GM19397 (cell line): ENCODE data around the gene ERBB4.
"Not testable (repeated sequence)": the region's sequence is repeated elsewhere in the genome, so short reads cannot be mapped to it uniquely, and the experiment has no call there.

ENCODE experiments used
- ATAC-seq: cut with Tn5 transposase; IDR thresholded peaks from one replicate; pipeline ENCODE4 v1.9.1; 2021; ENCODE audit warnings: mild to moderate bottlenecking, moderate library complexity; ENCODE audit not compliant: unreplicated experiment

Gene ERBB4

DNA sequence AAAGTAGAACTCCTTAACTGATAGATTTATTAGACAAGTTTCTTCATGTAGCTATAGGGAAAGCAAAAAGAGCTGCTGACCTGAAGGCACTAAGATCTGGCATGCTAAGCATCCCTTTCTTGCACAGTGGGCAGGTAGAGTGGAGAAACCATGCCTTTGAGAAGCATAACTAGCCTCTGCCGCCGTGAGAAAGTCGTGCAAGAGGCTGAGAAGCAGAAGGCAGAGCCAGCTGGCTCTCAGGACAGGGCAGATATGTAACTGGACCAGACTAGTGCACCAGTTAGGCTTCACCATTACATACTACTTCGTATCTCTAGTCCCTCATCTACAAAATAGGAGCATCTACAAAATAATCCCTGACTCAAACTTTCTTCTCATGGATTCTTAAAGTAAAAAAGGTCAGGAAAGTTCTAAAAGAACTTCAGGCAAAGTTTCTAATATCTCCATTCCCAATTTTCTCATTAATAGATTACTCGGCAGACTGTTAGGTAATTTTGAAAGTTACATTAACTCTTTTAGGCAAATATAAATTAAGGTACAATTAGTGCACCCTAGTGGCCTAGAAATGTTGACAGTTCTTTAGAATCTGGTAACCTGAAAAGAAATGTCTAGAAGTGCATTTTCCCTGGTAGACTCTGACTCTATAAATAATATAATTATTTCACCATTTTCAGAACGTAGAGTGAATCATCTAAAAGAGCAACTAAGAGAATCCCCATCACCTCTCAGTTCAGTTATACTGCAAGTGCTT is 10.3 kb downstream of the ERBB4 start:
- no peak for ATAC-seq

DNA sequence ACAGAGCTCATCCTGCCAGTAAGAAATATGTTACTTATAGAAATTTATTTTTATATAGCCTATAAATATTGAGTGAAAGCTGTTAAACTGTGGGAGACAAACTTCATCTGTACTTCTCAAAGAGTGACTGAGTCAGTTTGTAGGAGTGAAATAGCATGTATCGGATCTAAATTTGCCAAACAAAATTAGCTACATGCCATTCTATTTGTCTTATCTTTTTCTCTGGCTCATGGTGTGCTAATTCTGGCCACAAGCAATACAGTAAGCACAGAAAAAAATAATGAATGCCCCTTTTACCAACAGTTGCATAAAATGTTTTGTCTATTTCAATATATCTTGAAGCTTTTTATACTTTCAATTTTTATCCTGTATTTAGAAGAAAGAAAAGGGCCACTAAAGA is 12.5 kb downstream of the ERBB4 start:
- ATAC-seq = no peak

DNA sequence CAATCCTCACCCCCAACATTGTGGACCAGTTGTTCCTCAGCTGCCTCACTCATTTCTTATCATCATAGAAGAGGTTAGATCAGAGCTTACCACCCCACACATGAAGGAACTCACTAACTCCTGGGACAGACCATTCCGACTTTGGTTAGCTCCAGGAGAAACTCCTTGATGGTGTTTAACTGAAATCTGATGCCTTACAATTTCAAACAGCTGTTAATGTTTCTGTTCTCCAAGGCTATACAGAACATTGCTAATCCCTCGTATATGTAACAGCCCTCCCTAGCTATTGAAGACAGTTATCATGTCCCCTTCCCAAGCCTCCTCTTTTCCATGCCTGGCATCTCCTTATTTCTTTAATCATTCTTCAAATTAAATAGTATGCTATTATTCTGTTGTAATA is 14.8 kb downstream of the ERBB4 start:
- ATAC-seq = no peak

DNA sequence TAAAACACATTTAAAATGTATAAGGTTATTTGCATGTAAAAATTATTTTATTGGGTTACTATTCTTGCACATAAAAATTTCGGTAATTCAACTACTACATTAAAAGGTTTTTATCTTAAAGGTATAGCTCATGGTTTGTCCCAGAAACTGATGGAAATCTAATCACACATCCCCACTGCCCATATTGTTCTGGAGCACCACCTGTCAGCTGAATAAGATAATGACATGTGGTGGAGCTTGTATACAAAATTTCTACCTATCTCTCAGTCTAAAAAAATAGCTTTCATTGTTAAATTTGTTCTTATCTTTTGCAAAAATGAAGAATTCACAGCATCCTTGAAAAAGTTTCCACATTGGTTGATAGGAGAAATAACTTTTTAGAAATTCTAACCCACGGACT is 18.3 kb downstream of the ERBB4 start:
- no peak for ATAC-seq

DNA sequence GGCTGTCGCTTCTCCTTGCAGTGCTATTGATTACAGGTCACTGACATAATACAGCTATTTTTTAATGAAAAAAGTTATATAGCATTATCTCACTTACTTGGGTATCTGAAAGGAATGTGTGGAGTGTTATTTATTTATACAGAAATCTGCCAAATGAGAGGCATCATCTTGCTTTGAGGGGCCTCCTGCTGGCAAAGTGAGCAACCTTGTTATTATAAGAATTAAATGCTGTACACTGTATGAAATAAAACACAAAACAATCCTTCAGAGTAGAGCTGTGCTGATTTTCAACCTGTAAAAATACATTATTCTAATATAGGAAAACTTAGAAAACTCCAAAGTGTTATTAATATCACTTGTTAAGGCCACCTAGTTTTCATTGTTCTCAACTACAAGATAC is 20.9 kb downstream of the ERBB4 start:
- no peak for ATAC-seq

DNA sequence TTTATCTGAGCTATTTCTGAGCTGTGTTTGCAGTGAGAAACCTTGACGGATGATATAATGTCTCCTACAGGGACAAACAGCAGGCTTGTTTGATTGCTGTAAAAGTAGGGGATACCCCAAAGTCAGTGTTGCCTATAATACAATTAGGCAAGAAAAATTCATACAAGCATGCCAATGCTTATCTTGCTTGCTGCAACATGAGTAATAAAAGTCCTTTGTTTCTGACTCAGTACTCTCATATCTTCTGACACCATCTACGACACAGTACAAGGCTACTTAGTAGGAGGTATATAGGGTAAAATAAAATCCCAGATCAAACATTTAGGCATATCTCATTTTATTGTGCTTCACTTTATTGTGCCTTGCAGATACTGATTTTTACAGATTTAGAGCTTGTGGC is 33.0 kb downstream of the ERBB4 start:
- ATAC-seq = no peak

DNA sequence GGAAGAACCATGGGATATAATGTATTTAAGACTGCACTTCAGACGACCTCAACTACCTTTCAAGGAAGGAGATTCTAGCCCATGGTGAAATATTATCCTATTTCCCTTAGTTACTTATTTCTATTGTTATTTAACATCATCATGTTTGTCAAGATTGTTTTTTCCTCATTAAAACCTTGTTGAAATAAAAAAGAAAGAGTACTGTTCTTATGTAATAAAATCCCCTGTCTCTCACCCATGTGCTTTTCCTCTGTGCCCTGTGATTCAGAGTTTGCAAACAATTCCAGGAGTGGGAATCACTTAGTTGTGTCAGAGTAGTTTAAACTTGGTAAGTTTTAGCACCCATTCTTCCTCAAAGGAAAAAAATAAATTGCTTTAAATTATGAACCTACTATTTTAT is 43.6 kb downstream of the ERBB4 start:
- ATAC-seq = no peak

DNA sequence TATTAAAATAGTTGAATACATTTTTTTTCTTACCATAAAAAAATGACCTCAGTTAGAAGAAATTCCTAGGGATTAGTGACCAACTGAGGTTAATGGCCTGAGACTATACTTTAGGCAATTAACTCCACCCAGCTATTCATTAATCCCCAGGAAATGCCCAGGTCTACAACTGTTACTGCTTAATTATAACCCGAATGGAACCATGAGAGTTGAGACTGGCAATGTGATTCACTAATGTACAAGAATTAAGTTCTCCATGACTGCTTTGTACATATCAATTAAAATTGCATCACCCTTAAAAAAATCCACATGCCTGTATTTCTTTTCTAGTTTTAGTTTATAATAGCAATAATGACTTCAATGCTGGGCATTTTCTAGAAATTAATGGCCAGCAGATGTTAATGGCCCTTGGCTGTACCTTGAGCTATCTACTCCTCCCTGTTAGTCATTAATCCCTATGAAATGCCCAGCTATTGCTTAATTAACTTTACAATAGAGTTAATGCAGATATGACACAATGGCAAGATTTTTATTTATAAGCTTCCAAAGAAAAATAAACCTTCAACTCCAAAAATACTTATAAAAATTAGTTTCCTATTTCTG is 44.1 kb downstream of the ERBB4 start:
- ATAC-seq = no peak

DNA sequence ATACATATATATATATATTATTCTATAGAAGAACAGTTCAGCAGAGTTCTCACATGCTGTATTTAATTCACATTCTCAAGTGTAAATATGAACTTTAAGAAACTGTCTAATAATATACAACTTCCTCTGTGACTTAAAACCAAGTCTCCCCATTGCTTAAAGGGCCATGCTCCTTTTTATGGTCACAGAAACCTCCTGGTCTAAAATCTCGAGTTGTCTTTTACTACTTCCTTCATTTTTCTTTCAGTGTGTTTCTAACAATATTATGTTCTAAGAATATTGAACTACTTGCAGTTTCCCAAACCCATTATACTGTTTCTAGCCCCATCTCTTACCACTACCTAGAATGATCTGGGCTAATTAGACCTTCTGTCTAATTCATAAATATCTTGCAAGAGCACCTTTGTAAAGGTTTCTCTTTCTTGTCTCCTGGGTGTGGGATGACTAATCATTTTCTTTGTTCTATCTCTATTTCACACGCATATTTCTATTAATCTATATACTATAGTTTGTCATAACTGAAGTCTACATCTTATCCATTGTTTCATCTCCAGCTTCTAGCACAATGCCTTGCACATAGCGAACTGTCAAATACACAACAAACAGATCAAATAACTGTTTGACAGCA is 48.8 kb downstream of the ERBB4 start:
- ATAC-seq = no peak

DNA sequence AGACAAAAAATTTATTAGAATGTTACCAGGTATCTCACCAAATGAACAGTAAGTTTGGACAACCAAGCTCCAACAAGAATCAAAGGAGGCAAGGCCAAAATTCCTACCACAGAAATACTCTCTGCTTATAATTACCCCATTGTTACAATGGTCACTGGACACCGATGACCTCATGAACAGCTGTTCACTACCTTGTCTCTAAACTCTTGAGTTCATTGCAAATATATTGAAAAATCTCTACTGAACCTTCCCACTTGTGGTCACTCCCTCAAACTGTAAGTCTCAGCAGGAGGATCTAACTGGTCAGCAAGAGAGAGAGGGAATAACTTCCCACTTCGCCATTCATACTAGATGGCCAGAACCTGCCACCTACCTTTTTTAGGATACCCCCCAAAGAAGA is 50.0 kb downstream of the ERBB4 start:
- ATAC-seq = no peak

DNA sequence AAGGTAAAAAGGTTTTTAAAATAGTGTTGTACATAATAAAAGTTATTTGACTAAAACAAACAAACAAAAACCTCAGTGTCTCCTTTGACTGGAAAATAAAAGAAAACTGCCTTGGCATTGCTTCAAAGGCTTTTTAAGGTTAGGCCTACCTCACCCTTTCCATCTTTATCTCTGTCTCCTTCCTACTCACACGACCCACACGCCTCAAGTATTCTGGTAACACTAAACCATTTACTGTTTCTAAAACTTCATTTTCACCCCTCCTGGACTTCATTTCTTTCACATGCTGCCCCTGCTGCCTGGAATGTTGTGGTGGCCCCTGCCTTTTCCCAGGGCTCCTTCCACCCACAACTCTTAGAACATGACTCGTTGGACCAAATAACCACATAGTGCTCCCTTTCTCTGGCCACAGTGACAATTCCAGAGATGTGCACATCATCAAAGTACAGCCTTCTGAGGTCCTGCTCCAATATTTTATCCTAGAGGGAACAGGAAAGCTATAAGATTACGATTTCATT is 54.0 kb downstream of the ERBB4 start:
- ATAC-seq = no peak

DNA sequence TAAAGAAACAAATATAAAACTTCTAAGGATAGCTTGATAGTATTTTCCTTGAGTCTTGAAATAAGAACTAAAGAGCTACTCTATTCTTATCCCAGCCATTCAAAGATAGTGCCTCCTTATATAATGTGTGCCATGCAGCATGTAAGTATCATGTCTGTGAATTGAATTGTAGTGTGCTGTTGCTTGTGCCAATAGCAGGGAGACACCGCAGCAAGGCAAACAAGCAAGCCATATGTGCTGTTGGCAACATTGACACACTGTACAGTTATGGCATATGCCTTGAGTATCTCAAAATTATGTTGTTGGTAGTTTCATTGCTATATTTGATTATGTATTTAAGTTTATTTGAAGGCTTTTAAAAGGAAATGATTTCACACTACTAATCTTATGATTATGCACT is 58.2 kb downstream of the ERBB4 start:
- no peak for ATAC-seq

DNA sequence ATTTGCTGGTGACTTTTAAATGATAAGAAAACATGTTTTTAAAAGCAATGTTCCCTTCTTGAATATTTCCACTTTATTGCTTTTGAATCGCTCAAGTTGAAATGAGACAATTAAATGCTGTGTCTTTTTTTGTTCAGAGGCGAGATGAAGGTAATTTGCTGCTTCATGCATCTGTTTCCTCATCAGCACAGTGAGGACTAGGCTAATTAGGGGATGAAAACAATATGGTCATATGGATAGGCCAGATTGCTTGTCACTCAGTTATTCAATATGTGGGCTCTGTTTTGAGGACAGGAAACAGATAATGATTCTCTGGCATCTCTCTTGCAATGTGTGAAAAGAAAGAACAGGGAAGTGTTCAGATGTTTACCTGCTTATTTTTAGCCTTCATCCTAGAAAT is 61.0 kb downstream of the ERBB4 start:
- no peak for ATAC-seq

DNA sequence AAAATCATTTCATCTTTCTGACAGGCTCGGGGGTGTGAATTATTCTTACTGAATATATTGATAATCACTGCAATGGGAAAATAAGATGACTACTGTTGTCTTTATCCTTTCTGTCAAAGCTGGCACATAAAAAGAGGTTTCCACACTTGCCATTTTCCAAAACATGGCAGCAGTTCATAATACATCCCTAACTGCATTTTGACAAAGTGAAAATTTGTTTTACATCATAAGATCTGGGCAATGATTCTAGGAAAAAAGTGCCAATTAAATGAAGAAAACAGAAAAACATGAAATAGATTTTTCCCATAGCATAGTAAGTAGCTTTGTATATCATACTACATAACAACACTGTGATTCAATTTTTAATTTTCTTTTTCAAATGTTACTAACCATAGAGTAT is 65.4 kb downstream of the ERBB4 start:
- ATAC-seq = no peak

DNA sequence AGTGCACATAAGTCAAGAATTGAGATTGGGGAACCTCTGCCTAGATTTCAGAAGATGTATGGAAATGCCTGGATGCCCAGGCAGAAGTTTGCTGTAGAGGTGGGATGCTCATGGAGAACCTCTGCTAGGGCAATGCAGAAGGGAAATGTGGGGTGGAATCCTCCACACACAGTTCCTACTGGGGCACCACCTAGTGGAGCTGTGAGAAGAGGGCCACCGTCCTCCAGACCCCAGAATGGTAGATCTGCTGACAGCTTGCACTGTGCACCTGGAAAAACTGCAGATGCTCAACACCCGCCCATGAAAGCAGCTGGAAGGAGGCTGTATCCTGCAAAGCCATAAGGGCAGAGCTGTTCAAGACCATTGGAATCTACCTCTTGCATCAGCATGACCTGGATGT is 71.1 kb downstream of the ERBB4 start:
- not testable (repeated sequence) for ATAC-seq

DNA sequence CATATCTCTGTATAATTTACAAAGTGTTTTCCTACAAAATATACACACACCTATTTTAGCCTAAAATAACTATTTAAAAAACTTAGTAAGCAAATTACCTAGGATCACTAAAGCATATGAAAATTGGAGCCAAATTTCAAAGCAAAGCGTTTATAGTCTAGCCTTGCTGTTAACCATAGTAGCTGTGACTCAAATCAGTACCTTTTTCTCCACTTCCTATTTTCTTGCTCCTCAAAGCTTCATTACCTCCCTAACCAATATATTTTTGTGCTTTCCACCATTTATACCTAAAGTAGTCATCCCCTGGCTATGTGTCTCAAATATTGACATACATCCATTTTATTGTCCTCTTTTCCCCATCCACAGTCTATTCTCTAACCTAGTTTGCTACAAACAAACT is 73.1 kb downstream of the ERBB4 start:
- ATAC-seq = no peak

DNA sequence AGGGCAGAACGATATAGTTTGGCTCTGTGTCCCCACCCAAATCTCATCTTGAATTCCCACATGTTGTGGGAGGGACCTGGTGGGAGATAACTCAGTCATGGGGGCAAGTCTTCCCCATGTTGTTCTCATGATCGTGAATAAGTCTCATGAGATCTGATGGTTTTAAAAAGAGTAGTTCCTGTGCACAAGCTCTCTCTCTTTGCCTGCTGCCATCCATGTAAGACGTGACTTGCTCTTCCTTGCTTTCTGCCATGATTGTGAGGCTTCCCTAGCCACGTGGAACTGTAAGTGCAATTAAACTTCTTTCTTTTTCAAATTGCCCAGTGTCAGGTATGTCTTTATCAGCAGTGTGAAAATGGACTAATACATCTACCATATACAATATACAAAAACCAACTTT is 76.9 kb downstream of the ERBB4 start:
- not testable (repeated sequence) for ATAC-seq

DNA sequence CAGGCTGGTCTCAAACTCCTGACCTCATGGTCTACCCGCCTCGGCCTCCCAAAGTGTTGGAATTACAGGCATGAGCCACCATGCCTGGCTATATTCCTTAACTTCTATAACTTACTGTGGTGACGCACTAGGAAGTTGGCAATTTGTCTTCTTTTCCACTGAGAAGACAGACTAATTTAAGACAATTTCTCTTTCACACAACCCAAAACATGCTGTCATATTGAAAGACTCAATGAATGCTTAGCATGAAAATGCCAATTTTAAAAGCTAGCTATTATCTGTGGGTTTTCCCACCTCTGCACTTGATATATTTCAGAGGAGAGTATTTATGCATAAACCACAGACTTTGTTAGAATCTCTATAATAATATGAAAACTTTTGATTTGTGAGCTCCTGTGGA is 84.5 kb downstream of the ERBB4 start:
- no peak for ATAC-seq

DNA sequence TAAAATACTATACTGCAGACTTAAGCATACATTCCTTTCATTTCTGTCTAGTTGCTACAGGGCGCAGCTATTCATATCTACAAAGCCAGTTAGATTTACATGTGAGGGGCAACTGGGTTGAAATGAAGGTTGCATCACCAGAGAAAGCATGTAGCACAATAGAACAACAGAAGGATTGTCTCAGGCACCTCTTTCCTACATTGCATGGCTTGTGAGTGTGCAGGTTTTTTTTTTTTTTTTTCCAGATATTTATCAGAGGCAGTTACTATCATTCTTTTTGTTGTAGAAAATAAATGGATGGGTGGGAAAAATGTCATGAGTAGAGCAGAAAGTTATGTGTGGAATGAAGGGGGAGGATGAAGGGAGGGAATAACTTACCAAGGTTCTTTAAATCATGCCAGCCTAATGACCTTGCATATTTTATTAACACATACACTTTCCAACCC is 86.8 kb downstream of the ERBB4 start:
- ATAC-seq = no peak

DNA sequence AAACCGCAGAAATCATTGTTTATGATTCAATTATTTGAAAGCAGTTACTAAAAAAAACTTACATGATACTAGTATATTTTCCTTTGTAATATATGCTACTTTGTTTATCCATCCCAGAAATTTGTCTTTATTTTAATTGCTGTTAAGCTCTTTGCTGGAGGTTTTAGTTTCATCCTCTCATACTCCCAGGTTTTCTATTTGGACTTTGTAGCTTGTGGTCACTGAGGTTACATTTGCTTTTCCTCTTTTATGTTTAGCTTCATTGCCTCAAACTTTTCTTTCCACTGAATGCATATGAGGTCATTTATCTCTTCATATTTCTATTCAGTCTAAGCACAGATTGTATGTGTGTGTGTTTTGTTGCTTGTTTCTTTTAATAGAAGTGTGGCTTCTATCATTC is 89.9 kb downstream of the ERBB4 start:
- no peak for ATAC-seq

DNA sequence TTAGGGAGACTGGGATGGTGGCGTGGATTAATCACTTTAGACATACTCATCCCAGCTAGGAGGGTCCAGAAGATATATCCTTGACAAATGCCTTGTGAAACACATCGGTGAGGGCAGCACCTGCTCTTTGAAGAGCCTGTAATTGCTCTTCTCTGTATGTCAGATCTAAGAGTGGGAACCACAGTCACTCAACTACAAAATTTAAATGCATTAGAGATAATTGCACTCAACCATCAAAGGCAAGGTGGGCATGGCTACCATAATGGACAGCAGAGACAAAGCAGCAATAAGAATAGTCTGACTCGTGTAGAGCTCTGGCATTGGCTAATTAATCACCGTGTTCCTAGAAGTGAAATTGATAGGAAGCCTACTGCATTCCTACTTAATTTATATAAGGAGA is 96.8 kb downstream of the ERBB4 start:
- ATAC-seq = no peak

DNA sequence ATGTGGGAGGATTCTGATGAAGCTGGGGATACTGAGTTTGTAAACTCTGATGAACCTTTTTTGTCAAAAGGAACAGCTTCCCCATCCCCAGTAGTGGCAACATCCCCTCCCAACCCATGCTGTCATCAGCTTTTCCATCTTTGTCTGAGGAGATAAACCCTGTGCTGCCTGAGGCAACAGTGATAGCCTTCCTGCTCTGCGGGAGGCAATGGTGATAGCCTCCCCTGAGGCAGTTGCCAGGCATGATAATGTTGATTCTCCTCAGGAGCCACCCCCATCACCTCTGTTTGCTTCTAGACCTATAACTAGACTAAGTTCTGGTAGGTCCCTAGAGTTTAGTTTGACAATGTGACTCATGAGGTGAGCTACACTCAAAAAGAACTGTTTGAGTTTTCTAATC is 97.5 kb downstream of the ERBB4 start:
- ATAC-seq = no peak
